Measurements from ENCODE around the gene MRPL51.
A peak's percentile ranks its signal among the peaks of the same experiment; 100 is the strongest.

MRPL51 gene

GRCh38 chr12:6492838-6493496, at the start of gene MRPL51:
TSS of gene MRPL51 (minus strand) at chr12:6493262. CDS start at chr12:6493136, 126 bp downstream.
- DNase-seq: peak; percentile 97

GRCh38 chr12:6542209-6543009, 49.3 kb upstream of the MRPL51 start:
- DNase-seq: no peak

GRCh38 chr12:6541371-6542165, 48.5 kb upstream of the MRPL51 start:
- DNase-seq: no peak

- DNase-seq: peak; percentile 79
These were observed 47.3 kb upstream of the MRPL51 start for GRCh38 chr12:6540181-6540877.

GRCh38 chr12:6539707-6540134, 46.7 kb upstream of the MRPL51 start:
- peak; percentile 74 for DNase-seq

GRCh38 chr12:6539314-6539682, 46.2 kb upstream of the MRPL51 start:
- no peak for DNase-seq

GRCh38 chr12:6538420-6539313, 45.6 kb upstream of the MRPL51 start:
- peak; percentile 81 for DNase-seq

GRCh38 chr12:6537580-6538419, 44.7 kb upstream of the MRPL51 start:
- peak; percentile 91 for DNase-seq

- DNase-seq: peak; percentile 71
These were observed 44.0 kb upstream of the MRPL51 start for GRCh38 chr12:6536894-6537579.

GRCh38 chr12:6535960-6536847, 43.1 kb upstream of the MRPL51 start:
- peak; percentile 75 for DNase-seq

GRCh38 chr12:6535697-6535946, 42.6 kb upstream of the MRPL51 start:
- no peak for DNase-seq

GRCh38 chr12:6534945-6535696, 42.1 kb upstream of the MRPL51 start:
- peak; percentile 90 for DNase-seq

- no peak for DNase-seq
These were observed 41.6 kb upstream of the MRPL51 start for GRCh38 chr12:6534695-6534944.

- DNase-seq: peak; percentile 97
These were observed 41.0 kb upstream of the MRPL51 start, which contains the start of gene GAPDH for GRCh38 chr12:6533923-6534694. TSS of gene GAPDH (plus strand) at chr12:6534517. CDS start at chr12:6534833, 316 bp downstream.

GRCh38 chr12:6533653-6533922, 40.5 kb upstream of the MRPL51 start:
- DNase-seq: no peak

- peak; percentile 82 for DNase-seq
These were observed 40.0 kb upstream of the MRPL51 start for GRCh38 chr12:6532927-6533652.

Measured in activated CD8-positive, alpha-beta memory T cell treated with anti-CD3 and anti-CD28 coated beads for 24 hours (primary cell).